NB4 (cell line): ENCODE data around the gene ADGRG4.

ENCODE experiments used
- MYC ChIP-seq: IDR thresholded peaks from 2 replicates; pipeline ENCODE4 v1.6.1; 2011; ENCODE audit warnings: low read depth, low read length
- POLR2A ChIP-seq: IDR thresholded peaks from 2 replicates; pipeline ENCODE4 v1.6.1; 2011; ENCODE audit warnings: mild to moderate bottlenecking; ENCODE audit not compliant: insufficient read length; ENCODE audit errors: extremely low read depth
- TF ChIP-seq, protein P1 (sequence below): IDR thresholded peaks from one replicate; pipeline ENCODE4 v1.5.1; 2012; ENCODE audit warnings: low read depth, low read length
- TF ChIP-seq, protein P2 (sequence below): IDR thresholded peaks from 2 replicates; pipeline ENCODE4 v1.6.1; 2011; ENCODE audit warnings: low read depth, low read length

DNA sequence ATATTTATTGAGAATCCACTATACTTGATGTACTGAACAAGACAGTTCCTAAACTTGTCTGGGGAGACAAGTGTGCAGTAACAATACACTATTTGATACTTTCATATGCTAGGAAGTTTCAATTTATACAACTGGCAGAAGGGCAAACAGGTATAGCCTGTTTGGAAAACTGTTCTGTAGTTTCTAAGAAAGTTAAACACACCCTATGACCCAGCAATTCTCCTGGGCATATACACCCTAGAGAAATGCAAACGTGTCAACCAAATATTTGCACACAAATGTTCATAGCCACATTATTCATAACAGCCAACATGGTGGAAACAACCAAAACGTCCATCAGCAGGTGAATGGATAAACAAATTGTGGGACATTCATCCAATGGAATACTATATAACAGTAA, 123.0 kb downstream of the ADGRG4 start:
- TF ChIP-seq, protein P1, sequence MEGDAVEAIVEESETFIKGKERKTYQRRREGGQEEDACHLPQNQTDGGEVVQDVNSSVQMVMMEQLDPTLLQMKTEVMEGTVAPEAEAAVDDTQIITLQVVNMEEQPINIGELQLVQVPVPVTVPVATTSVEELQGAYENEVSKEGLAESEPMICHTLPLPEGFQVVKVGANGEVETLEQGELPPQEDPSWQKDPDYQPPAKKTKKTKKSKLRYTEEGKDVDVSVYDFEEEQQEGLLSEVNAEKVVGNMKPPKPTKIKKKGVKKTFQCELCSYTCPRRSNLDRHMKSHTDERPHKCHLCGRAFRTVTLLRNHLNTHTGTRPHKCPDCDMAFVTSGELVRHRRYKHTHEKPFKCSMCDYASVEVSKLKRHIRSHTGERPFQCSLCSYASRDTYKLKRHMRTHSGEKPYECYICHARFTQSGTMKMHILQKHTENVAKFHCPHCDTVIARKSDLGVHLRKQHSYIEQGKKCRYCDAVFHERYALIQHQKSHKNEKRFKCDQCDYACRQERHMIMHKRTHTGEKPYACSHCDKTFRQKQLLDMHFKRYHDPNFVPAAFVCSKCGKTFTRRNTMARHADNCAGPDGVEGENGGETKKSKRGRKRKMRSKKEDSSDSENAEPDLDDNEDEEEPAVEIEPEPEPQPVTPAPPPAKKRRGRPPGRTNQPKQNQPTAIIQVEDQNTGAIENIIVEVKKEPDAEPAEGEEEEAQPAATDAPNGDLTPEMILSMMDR, result no peak
- TF ChIP-seq POLR2A (no peak), MYC (no peak)
- TF ChIP-seq, protein P2, sequence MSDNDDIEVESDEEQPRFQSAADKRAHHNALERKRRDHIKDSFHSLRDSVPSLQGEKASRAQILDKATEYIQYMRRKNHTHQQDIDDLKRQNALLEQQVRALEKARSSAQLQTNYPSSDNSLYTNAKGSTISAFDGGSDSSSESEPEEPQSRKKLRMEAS, result no peak
